ENCODE results near the gene TSPAN9. TPM values are rescaled to one million over a fixed set of nuclear protein-coding genes. Genes with fewer than 3 reads are reported as not detected.

Gene TSPAN9
- total RNA-seq, 6 donors from 2014 or later, result 25.2 to 62.9 (median 44.2) TPM

GRCh38 chr12:3140284-3140683 lies 63.1 kb downstream of the TSPAN9 start:
- H3K9me3 ChIP-seq, result no peaks in the 10 kb centered on the region
- WGBS, 2 donors, result 73 to 83% methylated on average over 9 of the region's 9 CpGs
- TF ChIP-seq CTCF (IDR thresholded peaks at IDR 0.05) (no peak), EP300 (IDR thresholded peaks at IDR 0.05) (no peak), POLR2AphosphoS5 (IDR thresholded peaks at IDR 0.05) (no peak), POLR2A (IDR thresholded peaks at IDR 0.05) (no peak)
- no peak overlapping the region for H3K4me3 ChIP-seq
- H3K36me3 ChIP-seq, result no peaks in the 10 kb centered on the region
- ATAC-seq (ENCODE audit: low FRiP score in 2 of 2) (no peak), DNase-seq (no peak)
- H3K27me3 ChIP-seq, result no peaks in the 10 kb centered on the region
- no peak overlapping the region for H3K27ac ChIP-seq
- peaks cover 24 to 48% (median 38%) of the 10 kb centered on the region in 4 donors for H3K4me1 ChIP-seq

- Histone ChIP-seq H3K36me3 (no peaks in the 10 kb centered on the region), H3K4me1 (peaks cover 21 to 48% (median 37%) of the 10 kb centered on the region in 4 donors), H3K9me3 (no peaks in the 10 kb centered on the region), H3K27me3 (no peaks in the 10 kb centered on the region), H3K27ac (no peak overlapping the region), H3K4me3 (no peak overlapping the region)
- no peak for DNase-seq
- no peak for TF ChIP-seq CTCF (IDR thresholded peaks at IDR 0.05)
- no peak for TF ChIP-seq POLR2AphosphoS5 (IDR thresholded peaks at IDR 0.05)
- TF ChIP-seq EP300 (IDR thresholded peaks at IDR 0.05), result no peak
- TF ChIP-seq POLR2A (IDR thresholded peaks at IDR 0.05), result no peak
- 81 to 84% methylated on average over 15 to 25 of the region's 25 CpGs for WGBS, 2 donors
- no peak for ATAC-seq (ENCODE audit: low FRiP score in 2 of 2)
Measured at GRCh38 chr12:3141339-3142321, 64.5 kb downstream of the TSPAN9 start.

- 89 to 93% methylated on average over 14 of the region's 14 CpGs for WGBS, 2 donors
- no peak overlapping the region for H3K27ac ChIP-seq
- H3K9me3 ChIP-seq, result no peaks in the 10 kb centered on the region
- no peak for TF ChIP-seq CTCF (IDR thresholded peaks at IDR 0.05)
- no peak for TF ChIP-seq POLR2AphosphoS5 (IDR thresholded peaks at IDR 0.05)
- no peak for TF ChIP-seq POLR2A (IDR thresholded peaks at IDR 0.05)
- TF ChIP-seq EP300 (IDR thresholded peaks at IDR 0.05), result no peak
- ATAC-seq (ENCODE audit: low FRiP score in 2 of 2) (no peak), DNase-seq (no peak)
- H3K36me3 ChIP-seq, result no peaks in the 10 kb centered on the region
- peaks cover 13 to 41% (median 29%) of the 10 kb centered on the region in 4 donors for H3K4me1 ChIP-seq
- no peaks in the 10 kb centered on the region for H3K27me3 ChIP-seq
- no peak overlapping the region for H3K4me3 ChIP-seq
Measured at GRCh38 chr12:3142386-3142785, 65.2 kb downstream of the TSPAN9 start.

- no peak for ATAC-seq (ENCODE audit: low FRiP score in 2 of 2)
- Histone ChIP-seq H3K36me3 (no peaks in the 10 kb centered on the region), H3K9me3 (no peaks in the 10 kb centered on the region), H3K27ac (no peak overlapping the region), H3K4me1 (peaks cover 20 to 37% (median 31%) of the 10 kb centered on the region in 4 donors), H3K4me3 (no peak overlapping the region), H3K27me3 (no peaks in the 10 kb centered on the region)
- TF ChIP-seq POLR2AphosphoS5 (IDR thresholded peaks at IDR 0.05), result no peak
- no peak for TF ChIP-seq EP300 (IDR thresholded peaks at IDR 0.05)
- TF ChIP-seq CTCF (IDR thresholded peaks at IDR 0.05), result no peak
- TF ChIP-seq POLR2A (IDR thresholded peaks at IDR 0.05), result no peak
- no peak for DNase-seq
- WGBS, 2 donors, result 98 to 100% methylated on average over 1 to 7 of the region's 7 CpGs
Measured at GRCh38 chr12:3144495-3144894, 67.3 kb downstream of the TSPAN9 start.
